H1 (cell line): ENCODE results near the gene TMEM127. TPM values are rescaled to one million over a fixed set of nuclear protein-coding genes. Genes with fewer than 3 reads are reported as not detected.

Experiments used
- KDM4A ChIP-seq: IDR thresholded peaks from one replicate; pipeline ENCODE4 v1.7.1; 2012; ENCODE audit warnings: low read depth, mild to moderate bottlenecking, moderate library complexity, low read length, inconsistent platforms; ENCODE audit not compliant: severe bottlenecking
- POU5F1 ChIP-seq: IDR thresholded peaks from 2 replicates; pipeline ENCODE4 v1.6.1; 2011; ENCODE audit warnings: low read depth, mild to moderate bottlenecking, low read length, moderate library complexity
- polyA plus RNA-seq, 7 experiments: library from polyadenylated mRNA; depleted of rRNA in 3 of 7; stranded (reverse) in 5 of 7; unstranded in 2 of 7; fragments of >200 nt in 5 of 7; fragments of 200-250 nt in 2 of 7; gene quantifications; 1 replicate in 5 of 7; 2 replicates in 1 of 7; 4 replicates in 1 of 7; pipeline versions ENCODE4 v1.2.1 to v1.2.3, GENCODE V29; 2011 to 2013; ENCODE audit warnings: missing spikeins in 2 of 7, mixed read lengths in 2 of 7
- total RNA-seq: library from RNA; stranded (reverse); fragmentation: NEBNext Ultra II Directional; extraction: Animal tissue kit (Norgen Biotek cat#: 25700); gene quantifications from 2 replicates; pipeline ENCODE4 v1.2.1, GENCODE V29; 2021

The TMEM127 gene
- total and polyA plus RNA-seq, 2 of the 8 experiments (the other 6 are each of a cell fraction or from before 2014, with no cell fraction given): 25.0 to 41.0 TPM

- no peak for TF ChIP-seq KDM4A
- no peak for TF ChIP-seq POU5F1
Observed at GRCh38 chr2:96254571-96254970, 11.2 kb downstream of the TMEM127 start (continued).
